GM18867 (cell line): ENCODE results near the gene LAMTOR2.
"Not testable (repeated sequence)": the region's sequence is repeated elsewhere in the genome, so short reads cannot be mapped to it uniquely, and the experiment has no call there.

Source experiments
- ATAC-seq: cut with Tn5 transposase; IDR thresholded peaks from one replicate; pipeline ENCODE4 v1.9.1; 2021; ENCODE audit warnings: mild to moderate bottlenecking, moderate library complexity; ENCODE audit not compliant: unreplicated experiment

Gene LAMTOR2

GRCh38 chr1:156051011-156051725 lies 3.4 kb upstream of the LAMTOR2 start:
- no peak for ATAC-seq

GRCh38 chr1:156052862-156053767 lies 1.5 kb upstream of the LAMTOR2 start:
- ATAC-seq: peak; percentile 16

DNA sequence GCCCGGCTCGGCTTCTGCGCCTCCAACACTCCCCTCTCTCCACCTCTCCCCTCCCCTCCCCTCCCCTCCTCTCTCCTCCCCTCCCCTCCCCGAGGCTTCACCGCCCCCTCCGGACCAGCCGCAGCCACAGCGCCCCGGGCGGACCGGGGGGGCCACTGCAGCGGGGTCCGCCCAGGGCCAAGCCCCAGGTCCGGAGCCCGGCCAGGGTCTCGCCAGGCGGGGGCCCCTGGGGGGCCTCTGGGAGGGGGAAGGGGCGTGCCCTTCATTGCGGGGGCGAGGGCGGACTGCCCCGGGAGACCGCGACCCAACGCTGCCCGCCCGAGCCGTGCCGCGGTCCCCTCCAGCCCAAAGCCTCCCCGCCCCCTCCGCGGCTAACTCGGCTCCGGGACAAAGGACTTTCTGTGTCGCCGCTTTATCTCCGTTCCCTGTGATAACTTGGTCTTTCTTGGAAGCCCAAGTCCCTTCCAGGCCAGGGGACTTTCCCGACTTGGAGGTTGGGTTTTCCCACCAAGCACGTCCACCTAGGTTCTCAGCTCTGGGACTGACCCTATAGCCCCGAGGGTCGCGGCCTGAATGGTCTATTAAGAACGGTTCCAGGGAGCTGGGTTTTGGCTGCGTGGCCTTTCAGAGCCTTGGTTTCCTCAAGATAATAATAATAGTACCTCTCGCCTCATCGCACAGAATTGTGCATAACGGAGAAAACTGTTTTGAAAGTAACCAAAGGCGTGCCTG lies 648 bp upstream of the LAMTOR2 start, which contains the start of gene UBQLN4:
UBQLN4 (minus strand) TSS at position 31 of the 732 bp plus-strand sequence. CDS start 97 bp downstream, outside the sequence.
- ATAC-seq: peak; percentile 49

DNA sequence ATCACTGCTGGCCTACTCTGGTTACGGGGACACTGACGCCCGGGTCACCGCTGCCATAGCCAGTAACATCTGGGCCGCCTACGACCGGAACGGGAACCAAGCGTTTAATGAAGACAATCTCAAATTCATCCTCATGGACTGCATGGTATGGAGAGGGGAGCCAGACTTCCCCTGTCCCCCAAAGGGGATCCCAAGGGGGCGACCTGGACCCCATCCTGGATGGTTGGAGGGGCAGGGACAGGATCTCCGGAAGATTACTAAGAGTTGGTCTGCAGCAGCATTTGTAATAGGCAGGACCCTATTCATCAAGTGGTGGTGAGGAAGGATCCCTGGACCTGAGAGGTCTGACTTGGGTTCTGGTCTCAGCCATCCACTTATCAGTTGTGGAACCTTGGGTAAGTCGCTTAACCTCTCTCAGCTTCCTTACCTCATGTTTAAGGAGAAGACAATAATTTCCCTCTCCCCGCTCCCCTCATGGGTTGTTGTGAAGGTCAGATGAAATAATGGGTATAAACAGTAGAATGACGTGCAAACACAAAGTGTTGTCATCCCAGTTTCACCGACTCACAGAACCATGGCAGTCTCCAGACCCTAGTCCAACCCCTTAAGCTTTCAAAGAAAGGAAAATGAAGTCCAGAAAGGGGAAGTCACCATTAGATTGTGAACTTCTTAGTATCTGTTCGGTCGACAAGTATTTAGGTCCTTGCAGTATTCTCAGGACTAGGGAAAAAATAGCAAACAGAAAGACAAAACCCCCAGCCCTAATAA lies 883 bp downstream of the LAMTOR2 start:
- no peak for ATAC-seq

DNA sequence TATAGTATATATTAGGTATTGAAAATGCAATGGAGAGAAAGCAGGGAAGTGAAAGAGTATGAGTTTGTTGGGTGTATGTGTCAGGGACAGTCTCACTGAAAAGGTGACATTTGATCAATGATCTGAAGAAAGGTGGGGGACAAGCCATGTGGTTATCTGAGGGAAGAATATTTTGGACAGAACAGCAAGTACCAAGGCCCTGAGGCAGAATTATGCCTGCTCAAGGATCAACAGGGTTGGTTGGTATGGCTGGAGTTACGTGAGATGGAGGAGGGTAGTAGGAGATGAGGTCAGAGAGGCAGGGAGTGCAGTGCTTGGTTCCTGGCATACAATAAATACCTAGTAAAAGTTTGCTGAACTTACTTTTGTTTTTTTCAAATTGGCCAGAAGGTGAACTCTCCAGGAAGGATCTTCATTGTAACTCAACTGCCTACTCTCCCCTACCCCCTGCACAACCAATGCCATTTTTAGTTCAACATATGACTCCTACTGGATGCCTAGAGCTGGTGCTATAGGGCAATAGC lies 1.8 kb downstream of the LAMTOR2 start:
- ATAC-seq: no peak

DNA sequence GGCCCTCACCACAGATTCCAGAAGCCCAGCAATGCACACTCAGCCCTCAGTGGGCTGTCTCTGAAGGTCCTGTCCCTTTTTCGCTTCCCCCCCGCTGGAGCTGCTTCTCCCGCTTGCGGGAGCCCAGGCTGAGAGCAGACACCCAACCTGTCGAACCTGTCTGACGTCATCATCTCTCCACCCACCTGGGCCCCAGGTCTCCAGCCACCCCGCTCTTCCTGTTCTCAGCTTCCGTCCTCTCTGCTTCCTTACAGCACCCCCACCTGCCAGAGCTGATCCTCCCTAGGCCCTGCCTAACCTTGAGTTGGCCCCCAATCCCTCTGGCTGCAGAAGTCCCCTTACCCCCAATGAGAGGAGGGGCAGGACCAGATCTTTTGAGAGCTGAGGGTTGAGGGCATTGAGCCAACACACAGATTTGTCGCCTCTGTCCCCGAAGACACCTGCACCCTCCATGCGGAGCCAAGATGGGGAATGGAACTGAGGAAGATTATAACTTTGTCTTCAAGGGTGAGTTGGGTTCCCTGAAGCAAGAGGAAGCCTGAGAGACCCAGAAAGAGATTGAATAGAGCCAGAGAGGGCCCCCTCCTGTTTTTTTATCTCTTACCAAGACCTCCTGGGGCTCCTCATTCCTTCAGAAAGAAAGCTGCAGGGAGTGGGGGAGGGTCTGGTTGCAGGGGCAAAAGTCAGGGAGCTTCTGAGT lies 6.5 kb downstream of the LAMTOR2 start, which contains the start of gene RAB25:
RAB25 (plus strand) TSS at position 224 of the 700 bp plus-strand sequence; CDS start at position 465, 241 bp downstream.
- no peak for ATAC-seq

- ATAC-seq: no peak
These were observed 7.6 kb downstream of the LAMTOR2 start for GRCh38 chr1:156062189-156062588.

DNA sequence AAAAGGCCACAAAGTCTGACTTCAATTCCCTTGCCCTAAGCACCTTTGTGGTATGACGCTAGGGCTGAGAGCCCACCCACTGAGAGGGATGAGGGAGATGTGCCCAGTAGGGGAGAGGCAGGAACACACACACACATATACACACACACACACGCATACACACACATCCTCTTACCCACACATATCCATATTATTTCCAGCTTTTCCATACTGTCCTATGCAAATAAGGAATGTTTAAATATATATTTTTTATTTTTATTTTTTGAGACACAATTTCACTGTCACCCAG lies 9.4 kb downstream of the LAMTOR2 start:
- no peak for ATAC-seq

GRCh38 chr1:156064615-156065014 lies 10.0 kb downstream of the LAMTOR2 start:
- ATAC-seq: no peak

DNA sequence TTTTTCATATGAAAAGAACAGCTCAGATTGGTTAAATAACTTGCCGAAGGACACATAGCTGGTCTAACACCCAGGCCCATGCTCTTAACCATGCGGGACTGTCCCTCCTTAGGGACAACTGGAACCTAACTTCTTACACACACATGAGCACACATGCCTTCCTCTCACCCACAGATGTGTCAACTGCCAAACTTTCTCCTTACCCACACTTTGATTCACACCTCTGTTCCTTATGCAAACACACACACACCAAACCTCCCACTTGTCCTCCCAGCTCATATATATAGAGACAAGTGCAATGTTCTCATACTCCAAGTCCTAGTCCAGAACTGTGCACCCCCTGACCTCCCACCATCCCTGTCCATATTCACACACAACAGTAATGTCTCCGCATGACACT lies 10.6 kb downstream of the LAMTOR2 start:
- ATAC-seq: peak; percentile 65

DNA sequence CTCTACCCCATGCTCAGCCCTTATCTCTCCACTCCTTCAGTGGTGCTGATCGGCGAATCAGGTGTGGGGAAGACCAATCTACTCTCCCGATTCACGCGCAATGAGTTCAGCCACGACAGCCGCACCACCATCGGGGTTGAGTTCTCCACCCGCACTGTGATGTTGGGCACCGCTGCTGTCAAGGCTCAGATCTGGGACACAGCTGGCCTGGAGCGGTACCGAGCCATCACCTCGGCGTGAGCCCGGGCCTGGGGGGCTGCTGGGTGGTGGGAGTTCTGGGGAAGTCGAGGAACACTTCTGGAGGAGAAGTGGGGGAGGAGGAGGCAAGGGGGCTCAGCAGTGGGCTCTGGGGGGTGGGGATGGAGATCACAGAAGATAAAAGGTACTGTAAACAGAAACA lies 11.3 kb downstream of the LAMTOR2 start:
- ATAC-seq: no peak

- no peak for ATAC-seq
These were observed 12.7 kb downstream of the LAMTOR2 start for GRCh38 chr1:156067262-156067661.

- ATAC-seq: no peak
These were observed 15.2 kb downstream of the LAMTOR2 start for GRCh38 chr1:156069490-156070455.

- no peak for ATAC-seq
These were observed 16.0 kb downstream of the LAMTOR2 start for GRCh38 chr1:156070548-156070947.

GRCh38 chr1:156071332-156071816 lies 16.8 kb downstream of the LAMTOR2 start:
- ATAC-seq: not testable (repeated sequence)

DNA sequence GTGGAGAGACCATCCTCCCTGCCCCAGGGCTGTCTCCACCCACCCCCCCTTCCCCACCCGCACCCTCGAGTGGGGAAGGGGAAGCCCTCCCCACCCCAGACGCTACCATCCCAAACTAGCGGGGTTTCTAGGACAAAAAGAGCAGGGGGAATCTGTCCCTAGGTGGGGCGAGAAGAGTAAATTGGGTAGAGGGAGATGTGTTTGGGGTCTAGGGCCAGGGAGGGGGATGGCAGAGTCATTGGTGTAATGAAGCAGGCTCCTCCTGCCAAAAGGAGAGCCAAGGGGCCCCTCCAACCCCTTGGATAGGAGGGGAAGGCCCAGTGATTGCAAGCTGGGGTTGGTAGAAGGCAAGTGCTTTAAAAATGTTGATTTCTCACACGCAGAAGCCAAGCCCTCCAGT lies 17.7 kb downstream of the LAMTOR2 start:
- no peak for ATAC-seq

DNA sequence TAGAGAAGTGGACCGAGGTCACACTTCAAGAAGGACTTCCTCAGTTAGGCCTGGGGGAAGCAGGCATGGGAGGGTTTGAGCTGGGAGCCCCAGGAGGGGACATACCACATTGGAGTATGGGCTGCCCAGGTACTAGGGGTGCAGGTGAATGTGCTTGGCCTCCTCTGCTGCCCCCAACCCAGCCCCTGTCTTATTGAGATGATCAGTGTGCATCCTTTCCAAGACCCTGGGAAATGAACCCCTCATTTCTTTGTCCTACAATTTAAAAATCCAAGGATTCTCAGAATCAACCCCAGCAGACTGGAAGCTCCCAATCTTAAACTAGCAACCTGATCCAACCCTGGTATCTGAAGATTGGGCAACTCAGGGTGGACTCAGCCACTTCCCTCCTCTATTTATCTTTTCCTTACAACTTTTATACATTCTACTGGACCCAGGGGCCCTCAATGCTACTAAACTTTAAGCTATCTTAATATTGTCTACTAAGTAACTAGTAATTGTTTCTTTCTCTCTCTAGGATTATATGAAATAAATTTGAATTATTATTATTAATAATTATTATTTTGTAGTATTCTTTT lies 18.6 kb downstream of the LAMTOR2 start:
- no peak for ATAC-seq

DNA sequence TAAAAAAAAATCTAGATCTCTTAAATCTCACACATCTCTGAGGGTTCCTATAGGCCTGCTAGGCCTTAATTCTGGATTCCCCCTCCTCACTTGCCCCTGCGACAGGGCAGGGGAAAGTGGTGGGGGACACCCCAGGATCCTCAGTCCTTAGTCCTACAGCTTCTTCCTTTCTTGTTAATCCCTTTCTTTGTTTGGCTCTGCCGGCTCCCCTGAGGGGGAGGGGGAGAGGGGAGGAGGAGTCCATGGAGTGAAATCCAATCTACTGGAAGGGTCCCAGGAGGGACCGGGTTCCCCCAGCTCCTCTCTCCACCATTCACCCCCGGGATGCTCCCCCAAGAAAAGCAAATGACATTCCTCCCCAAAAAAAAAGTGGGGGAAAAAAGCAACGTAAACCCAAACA lies 19.2 kb downstream of the LAMTOR2 start:
- no peak for ATAC-seq
